ENCODE results near the gene SHCBP1.

GRCh38 chr16:46632778-46633733 lies 11.9 kb upstream of the SHCBP1 start:
- TF ChIP-seq CTCF (IDR thresholded peaks at IDR 0.05; ENCODE audit: low read depth, low read length, poor library complexity, severe bottlenecking) (no peak), EZH2phosphoT487 (IDR thresholded peaks at IDR 0.05; ENCODE audit: borderline replicate concordance, low read length) (no peak)
